Measurements from ENCODE around the gene IFITM10.

IFITM10 gene

GRCh38 chr11:1717745-1718144, 32.6 kb downstream of the IFITM10 start:
- DNase-seq (ENCODE audit: low read depth in 3 of 3) = no peak

- no peak for DNase-seq (ENCODE audit: low read depth in 3 of 3)
These were observed 35.2 kb downstream of the IFITM10 start for GRCh38 chr11:1714908-1715885.

DNA sequence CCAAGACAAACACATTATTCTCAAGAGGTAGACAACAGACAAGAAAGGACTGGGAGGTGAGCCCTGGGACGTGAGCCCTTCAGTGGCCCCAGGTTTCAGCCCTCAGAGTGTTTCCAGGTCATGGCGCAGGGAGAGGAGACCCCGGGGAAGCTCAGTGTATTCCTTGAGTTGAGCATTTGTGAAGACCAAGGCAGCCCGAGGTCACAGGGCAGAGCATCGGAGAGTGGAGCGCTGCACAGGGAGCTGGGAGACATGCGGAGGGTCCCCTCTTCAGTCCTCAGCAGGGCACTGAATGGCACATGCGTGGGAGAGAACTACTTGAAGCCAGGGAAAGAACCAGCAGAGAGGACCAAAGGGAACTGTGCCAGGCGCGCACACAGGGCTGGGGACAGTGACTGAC, 41.7 kb downstream of the IFITM10 start:
- DNase-seq (ENCODE audit: low read depth in 3 of 3) = no peak

DNA sequence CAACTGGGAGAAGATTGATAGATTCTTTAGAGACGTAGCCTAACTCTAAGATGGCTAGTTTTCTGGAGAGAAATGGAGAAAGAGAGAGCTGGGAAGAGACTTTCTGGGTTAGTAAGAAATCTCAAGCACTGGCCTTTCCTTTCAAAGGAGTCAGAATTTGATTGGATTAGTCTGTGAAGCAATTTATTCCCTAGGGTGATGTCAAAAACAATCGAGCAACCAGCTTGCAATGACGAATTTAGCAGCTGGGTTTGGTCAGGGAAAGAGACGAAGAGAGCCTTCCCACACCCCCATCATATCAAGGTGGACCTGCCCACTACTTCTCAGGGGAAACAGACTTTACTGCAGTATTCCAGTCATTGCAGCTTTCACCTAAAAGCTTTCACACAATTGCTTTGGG, 42.6 kb downstream of the IFITM10 start:
- DNase-seq (ENCODE audit: low read depth in 3 of 3) = no peak

- no peak for DNase-seq (ENCODE audit: low read depth in 3 of 3)
These were observed 43.6 kb downstream of the IFITM10 start for GRCh38 chr11:1706634-1707400.

DNA sequence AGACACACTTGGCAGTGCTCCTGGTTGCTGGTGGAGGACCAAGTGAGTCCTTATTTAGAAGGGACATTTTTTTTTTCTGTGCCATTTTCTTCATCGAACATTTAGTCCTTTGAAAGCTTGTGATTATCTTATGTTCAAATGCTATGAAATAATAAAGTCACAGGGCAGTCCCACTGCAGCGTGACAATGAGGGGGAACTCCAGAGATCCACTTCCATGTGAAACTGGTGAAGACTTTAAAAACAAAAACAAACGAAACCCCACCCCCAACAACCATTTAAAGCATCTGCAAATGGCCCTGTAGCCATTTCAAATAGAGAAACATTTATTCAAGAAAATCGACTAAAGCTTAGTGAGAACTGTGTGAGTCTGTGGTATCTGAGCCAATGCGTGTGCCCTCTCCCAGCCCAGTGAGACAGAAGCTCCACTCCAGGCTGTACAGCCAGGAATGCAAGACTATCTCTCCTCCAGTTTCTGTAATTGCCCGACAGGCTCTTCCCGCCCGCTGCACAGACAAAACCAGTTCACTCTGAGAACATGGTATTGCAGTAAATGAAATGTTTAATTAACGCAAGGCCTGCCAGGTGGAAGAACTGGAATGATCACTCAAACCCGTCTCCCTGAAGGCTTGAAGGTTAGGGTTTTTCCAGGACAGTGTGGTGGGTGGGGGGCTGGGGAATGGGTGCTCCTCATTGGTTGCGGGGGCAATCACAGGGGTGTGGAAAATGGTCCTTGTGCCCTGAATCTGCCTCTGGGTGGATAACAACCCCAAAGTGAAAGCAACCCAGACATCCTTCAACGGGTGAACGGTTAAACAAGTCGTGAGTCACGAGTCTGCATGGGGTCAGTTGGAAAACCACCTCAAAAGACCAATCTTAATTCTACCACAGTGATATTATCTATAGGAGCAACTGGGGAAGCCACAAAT, 45.0 kb downstream of the IFITM10 start:
- DNase-seq (ENCODE audit: low read depth in 3 of 3) = no peak

- DNase-seq (ENCODE audit: low read depth in 3 of 3) = no peak
These were observed 47.2 kb downstream of the IFITM10 start for GRCh38 chr11:1703146-1703545.

DNA sequence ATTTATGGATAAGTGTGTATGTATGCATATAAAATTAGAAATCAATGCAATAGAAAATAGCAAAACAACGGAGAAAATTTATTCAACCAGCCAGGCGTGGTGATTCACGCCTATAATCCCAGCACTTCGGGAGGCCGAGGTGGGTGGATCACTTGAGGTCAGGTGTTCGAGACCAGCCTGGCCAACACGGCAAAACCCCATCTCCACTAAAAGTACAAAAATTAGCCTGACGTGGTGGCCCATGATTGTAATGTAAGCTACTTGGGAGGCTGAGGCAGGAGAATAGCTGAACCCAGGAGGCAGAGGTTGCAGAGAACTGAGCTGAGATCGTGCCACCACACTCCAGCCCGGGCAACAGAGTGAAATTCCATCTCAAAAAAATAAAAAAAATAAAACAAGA, 47.9 kb downstream of the IFITM10 start:
- no peak for DNase-seq (ENCODE audit: low read depth in 3 of 3)

GRCh38 chr11:1701091-1701807, 49.1 kb downstream of the IFITM10 start:
- DNase-seq (ENCODE audit: low read depth in 3 of 3) = no peak

GRCh38 chr11:1699771-1700170, 50.6 kb downstream of the IFITM10 start:
- no peak for DNase-seq (ENCODE audit: low read depth in 3 of 3)

DNA sequence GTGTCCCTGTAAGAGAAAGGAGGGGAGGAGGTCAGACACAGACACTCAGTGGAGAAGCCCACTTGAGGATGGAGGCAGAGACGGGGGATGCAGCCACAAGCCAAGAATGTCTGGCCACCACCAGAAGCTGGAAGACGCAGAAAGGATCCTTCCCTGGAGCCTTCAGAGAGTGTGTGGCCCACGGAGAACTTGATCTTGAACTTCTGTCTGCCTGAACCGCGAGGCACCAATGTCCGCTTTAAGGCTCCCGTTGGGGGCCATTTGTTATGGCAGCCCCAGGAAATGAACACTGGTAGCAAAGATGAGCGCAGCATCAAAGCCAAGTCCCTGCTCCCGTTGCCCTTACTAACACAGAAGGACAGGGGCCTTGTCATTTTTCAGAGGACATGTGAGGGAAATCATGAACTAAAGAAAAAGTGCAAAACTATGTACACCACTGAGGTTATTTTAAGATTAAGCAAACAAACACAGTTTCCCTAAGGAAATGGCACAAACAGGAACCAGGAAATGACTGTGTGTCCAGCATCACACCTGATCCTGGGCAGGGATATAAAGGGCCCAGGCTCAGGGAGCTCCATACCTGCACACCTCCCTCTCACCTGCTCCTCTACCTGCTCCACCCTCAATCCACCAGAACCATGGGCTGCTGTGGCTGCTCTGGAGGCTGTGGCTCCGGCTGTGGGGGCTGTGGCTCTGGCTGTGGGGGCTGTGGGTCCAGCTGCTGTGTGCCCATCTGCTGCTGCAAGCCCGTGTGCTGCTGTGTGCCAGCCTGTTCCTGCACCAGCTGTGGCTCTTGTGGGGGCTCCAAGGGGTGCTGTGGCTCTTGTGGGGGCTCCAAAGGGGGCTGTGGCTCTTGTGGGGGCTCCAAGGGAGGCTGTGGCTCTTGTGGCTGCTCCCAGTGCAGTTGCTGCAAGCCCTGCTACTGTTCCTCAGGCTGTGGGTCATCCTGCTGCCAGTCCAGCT, 53.5 kb downstream of the IFITM10 start, which contains the start of gene KRTAP5-6:
TSS of gene KRTAP5-6 (plus strand) at position 588 of the 963 bp plus-strand sequence. CDS start at position 639, 51 bp downstream.
- DNase-seq (ENCODE audit: low read depth in 3 of 3) = no peak

- no peak for DNase-seq (ENCODE audit: low read depth in 3 of 3)
These were observed 54.8 kb downstream of the IFITM10 start for GRCh38 chr11:1695548-1696108.

DNA sequence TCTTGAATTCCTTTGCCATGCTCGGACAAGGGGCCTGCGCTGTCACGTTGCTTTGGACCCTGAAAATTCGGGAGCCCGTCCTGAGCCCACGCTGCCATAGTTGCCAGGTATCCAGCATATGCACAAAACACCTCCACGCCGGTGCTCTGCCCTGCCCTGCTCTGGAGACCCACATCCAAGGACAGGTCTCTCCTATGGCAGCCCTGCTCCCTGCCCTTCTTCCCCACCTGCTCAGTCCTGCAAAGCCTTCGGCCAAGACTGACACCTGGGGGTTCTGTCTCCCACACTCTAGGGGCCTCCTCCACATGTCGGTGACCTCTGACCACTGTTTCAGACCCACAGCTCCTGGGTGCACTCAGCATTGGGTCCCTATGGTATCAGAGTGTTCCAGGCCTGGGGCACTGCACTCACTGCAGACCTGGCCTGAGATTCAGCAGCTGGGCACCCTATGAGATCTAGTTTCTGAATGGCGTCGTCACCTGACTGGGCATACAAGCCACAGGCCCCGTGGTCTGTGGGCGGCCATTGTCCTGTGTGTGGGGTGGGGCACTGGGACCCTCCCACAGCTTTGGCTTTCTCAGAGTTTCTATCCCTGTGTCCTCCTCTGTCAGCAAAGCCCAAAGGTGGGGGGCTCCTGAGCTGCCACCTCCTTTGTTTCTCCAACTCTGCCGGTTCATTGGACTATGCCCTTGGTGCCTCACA, 55.4 kb downstream of the IFITM10 start:
- DNase-seq (ENCODE audit: low read depth in 3 of 3) = no peak

- peak; percentile 66 to 80 (median 66) for DNase-seq (ENCODE audit: low read depth in 3 of 3)
These were observed 56.1 kb downstream of the IFITM10 start for GRCh38 chr11:1694064-1694845.

GRCh38 chr11:1693327-1694063, 56.9 kb downstream of the IFITM10 start:
- peak; percentile 52 to 65 (median 56) for DNase-seq (ENCODE audit: low read depth in 3 of 3)

DNA sequence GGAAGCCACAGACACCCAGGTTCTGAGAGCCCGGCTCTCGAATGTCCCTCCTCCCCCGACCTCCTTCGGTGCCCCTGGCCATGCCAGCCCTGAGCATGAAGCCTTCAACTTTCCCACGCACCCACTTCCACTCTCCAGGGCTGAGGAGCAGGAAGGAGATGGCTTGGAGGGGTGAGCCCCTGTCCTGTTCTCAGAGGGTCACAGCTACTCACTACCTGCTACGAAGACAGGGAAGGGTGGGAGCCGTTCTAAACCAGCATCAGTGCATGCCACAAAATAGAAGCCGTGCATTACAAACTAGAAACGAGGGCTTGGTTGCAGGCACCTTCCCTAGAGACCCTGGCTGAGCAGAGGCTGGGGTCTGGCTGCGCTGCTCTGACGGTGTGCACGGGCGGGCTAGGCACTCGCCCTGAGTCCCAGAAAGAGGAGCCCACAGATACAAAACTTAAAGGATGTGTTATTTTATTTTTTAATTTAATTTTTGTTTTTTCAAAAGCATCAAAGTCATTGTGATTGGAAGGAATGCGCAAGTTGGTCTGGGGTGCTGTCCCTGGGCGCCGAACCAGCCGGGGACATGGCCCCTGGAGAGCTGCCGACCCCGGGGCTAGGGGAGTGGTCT, 57.6 kb downstream of the IFITM10 start:
- no peak for DNase-seq (ENCODE audit: low read depth in 3 of 3)

Measured in stimulated activated CD4-positive, alpha-beta T cell treated with anti-CD3 and anti-CD28 coated beads, TNF-alpha, amount 100 ng/mL, for 4 hours (primary cell).